Measurements from ENCODE around the gene AQP12A. TPM values are rescaled to one million over a fixed set of nuclear protein-coding genes. Genes with fewer than 3 reads are reported as not detected.

Gene AQP12A
- total RNA-seq, 4 donors from 2014 or later = not detected

- TF ChIP-seq, protein P1, sequence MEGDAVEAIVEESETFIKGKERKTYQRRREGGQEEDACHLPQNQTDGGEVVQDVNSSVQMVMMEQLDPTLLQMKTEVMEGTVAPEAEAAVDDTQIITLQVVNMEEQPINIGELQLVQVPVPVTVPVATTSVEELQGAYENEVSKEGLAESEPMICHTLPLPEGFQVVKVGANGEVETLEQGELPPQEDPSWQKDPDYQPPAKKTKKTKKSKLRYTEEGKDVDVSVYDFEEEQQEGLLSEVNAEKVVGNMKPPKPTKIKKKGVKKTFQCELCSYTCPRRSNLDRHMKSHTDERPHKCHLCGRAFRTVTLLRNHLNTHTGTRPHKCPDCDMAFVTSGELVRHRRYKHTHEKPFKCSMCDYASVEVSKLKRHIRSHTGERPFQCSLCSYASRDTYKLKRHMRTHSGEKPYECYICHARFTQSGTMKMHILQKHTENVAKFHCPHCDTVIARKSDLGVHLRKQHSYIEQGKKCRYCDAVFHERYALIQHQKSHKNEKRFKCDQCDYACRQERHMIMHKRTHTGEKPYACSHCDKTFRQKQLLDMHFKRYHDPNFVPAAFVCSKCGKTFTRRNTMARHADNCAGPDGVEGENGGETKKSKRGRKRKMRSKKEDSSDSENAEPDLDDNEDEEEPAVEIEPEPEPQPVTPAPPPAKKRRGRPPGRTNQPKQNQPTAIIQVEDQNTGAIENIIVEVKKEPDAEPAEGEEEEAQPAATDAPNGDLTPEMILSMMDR (IDR thresholded peaks at IDR 0.05; ENCODE audit: low read depth) = no peak
Measured at GRCh38 chr2:240737512-240737911, 45.8 kb downstream of the AQP12A start.

DNA sequence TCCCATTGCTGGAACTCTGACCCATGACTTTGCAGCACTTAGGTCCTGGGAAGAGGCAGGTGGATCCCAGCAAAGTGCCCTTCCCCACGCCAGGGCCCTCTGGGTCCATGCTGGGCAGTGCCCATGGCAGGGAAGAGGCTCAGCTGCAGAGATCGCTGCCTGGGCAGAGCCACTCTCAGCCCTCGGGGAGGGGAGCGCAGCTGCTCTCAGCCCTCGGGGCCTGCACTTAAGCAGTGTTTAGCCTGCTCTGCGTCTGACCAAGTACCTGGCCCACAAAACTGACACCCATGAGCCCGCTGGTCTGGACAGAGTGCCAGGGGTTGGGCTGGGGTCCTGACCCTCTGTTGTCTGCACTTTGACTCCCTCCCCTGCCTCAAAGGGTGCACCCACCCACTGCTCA lies 46.3 kb downstream of the AQP12A start:
- TF ChIP-seq, protein P1 (IDR thresholded peaks at IDR 0.05; ENCODE audit: low read depth) = no peak

GRCh38 chr2:240739797-240740196 lies 48.1 kb downstream of the AQP12A start:
- TF ChIP-seq, protein P1 (IDR thresholded peaks at IDR 0.05; ENCODE audit: low read depth) = no peak

DNA sequence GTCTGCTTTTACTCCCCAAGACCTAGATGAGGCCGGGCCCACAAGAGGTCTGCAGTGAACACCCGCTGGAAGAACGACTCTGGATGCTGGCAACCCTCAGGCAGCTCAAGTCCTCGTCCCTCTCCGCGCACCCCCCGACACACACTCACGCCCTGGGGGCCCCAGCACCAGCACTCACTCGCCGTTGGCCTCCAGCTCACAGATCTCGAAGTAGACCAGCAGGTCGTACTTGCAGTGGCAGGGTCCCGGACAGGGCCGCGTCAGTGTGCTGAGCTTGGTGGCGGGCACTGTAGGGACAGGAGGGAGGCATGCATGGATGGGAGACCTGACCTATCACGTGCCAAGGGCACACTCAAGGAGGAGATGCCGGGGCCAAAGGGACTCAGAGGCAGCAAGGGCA lies 49.4 kb downstream of the AQP12A start:
- TF ChIP-seq, protein P1 (IDR thresholded peaks at IDR 0.05; ENCODE audit: low read depth) = no peak

DNA sequence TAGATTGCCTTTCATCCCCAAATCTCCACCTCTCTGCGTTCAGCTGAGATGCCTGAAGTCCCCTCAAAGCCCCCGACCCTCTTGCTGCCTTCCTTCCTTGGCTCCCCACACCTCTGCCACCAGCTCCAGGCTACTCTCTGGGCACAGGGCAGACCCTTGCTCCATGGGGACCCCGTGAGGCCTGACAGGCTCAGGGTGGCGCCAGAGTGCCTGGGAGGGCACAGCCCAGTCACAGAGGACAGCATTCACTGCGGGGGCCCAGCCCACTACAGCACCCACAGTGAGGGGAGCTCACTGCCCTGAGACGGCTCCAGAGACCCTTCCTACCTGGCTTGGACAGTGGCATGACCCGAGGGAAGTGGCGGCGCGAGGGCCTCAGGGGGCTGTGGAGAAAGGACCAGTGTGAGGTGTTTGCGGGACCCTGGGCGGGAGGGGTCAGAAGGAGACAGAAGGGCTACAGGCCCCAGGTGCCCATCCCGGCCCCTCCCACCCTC lies 51.0 kb downstream of the AQP12A start:
- TF ChIP-seq, protein P1 (IDR thresholded peaks at IDR 0.05; ENCODE audit: low read depth) = no peak

DNA sequence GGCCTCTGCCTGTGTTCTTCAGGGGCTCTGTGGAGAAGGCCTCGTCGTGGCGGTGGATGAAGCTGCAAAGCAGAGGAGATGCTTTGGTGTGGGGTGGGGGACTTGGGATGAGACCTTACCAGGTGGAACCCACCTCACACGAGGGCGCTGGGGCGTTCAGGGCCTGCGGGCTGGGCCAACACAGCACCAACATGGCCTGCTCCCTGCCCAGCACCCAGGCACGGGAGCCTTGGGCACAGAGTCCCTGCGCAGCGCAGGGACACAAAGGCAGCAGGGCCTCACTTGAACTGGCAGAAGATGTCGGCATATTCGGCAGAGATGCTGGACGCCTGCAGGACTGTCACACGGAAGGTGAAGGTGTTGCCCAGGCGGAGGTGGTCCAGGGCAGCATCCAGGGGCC lies 53.8 kb downstream of the AQP12A start:
- TF ChIP-seq, protein P1 (IDR thresholded peaks at IDR 0.05; ENCODE audit: low read depth) = no peak

GRCh38 chr2:240745962-240746361 lies 54.3 kb downstream of the AQP12A start:
- TF ChIP-seq, protein P1 (IDR thresholded peaks at IDR 0.05; ENCODE audit: low read depth) = no peak

Measured in subcutaneous adipose tissue (tissue), 4 donors.